HG03159 (cell line): ENCODE data around the gene SYT11.

Source experiments
- ATAC-seq: cut with Tn5 transposase; IDR thresholded peaks from one replicate; pipeline ENCODE4 v1.9.1; 2021; ENCODE audit warnings: mild to moderate bottlenecking, moderate library complexity; ENCODE audit not compliant: unreplicated experiment

The SYT11 gene

DNA sequence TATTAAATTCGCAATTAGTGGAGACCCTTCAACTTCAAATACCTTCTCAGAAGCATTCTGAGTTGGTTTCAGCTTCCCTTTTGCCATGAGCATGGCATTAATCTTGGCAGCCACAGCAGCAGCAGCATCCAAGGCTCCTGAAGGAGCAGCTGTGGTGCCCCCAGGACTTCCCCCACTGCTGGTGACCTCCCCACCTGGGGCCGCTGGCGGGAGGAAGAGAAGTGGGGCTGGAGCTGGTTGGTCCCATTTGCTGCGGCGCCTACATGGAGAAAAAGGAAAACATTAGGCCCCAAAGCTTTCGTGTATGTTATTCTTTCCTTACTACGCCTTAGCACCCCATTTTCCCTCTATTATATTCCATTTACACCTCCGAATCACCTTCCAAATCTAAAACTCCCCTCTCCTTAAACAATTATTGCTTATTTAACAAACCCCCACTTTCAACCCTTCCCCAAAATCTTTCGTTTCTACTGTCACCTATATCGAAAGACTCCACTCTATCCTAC is 74.3 kb downstream of the SYT11 start:
- no peak for ATAC-seq

DNA sequence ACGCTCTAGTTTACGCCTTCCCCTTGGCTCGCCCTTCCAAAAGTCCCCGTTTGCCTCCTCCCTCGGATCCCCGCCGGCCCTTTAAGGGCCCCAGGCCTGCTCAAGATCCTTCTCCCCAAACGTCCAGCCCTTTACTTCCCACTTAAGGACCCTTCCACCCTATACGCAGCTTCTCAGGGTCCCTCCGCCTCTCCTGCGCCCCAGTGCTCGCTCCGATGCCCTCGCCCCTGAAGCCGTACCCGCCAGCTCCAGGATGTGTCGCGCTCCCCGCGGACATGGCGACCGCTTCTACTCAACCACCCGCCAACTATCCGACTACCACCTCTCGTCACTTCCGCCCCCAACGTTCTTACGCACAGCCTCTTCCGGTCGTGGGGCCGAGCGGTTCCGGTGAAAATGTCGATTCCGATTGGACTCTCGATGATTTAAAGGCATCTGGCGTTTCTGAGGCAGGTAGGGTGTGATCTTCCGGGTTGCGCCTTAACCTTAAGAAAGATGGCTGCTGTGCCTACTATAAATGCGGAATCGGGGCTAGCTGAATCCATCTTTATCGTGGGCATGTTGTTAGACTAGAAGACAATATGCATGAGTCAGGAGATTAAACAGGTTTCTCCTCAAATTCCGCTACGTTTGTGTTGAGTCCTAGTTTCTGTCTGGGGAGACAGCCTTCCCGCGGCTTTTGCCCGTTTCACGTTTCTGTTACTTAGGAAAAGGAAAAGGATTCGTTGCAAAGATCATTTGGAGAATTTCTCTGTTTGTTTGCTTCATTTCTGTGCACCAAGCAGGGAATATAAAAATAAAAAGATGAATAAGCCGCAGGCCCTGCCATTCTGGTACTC is 74.9 kb downstream of the SYT11 start, which contains the start of gene KHDC4:
KHDC4 (minus strand) TSS at position 317 of the 839 bp plus-strand sequence; CDS start at position 277, 40 bp downstream.
- peak; percentile 85 for ATAC-seq
